ENCODE measurements around the gene SIK1.
"Not testable (repeated sequence)": the region's sequence is repeated elsewhere in the genome, so short reads cannot be mapped to it uniquely, and the experiment has no call there.

The SIK1 gene

DNA sequence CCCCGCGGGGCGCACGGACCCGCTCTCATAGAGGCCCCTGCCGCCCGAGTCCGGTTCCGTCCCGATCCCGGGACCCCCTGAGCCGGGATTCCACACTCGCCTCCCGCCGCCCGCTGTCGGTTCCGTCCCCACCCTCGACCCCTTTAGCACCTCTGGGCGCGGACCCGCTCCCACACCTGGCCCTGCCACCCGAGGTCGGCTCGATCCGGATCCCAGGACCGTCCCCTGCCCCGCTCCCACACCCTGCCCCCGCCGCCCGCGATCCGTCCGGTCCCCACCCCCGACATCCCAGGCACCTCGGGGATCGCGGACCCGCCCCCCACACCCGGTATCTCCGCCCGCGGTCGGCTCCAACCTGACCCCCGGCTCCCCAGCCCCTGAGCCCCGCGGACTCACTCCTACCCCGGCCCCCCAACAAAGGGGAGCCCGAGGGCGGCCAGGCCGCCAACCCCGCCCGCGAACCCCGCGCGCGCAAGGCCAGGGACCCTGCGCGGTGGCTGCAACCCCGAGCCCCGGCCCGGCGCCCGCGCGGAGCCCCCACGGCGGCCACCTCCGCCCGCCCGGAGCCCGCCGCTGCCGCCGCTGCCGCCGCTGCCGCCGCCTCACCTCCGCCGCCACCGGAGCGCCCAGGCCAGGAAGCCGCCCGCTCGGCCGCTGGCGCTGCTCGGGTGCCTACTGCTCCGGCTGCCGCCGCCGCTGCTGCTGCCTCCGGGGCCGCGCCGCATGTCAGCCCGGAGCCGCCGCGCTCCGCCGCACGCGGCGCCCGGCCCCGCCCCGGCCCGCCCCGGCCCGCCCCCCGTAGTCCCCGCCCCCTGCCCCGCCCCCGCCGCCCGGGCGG is at the start of gene SIK1:
SIK1 (minus strand) TSS at position 728 of the 838 bp plus-strand sequence. CDS start 953 bp downstream, outside the sequence.
- not testable (repeated sequence) for DNase-seq

GRCh38 chr21:43471597-43472242 is 44.8 kb upstream of the SIK1 start:
- DNase-seq: not testable (repeated sequence)

GRCh38 chr21:43469719-43470458 is 43.0 kb upstream of the SIK1 start:
- DNase-seq: not testable (repeated sequence)

DNA sequence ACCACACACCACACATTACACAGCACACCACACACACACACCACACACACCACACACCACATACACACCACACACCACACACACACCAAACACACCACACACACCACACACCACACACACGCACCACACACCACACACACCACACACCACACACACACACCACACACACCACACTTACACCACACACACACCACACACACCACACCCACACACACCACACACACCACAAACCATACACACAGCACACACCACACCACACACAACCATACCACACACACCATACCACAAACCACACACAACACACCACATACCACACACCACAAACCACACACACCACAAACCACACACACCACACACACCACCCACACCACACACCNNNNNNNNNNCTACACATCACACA is 40.9 kb upstream of the SIK1 start:
- DNase-seq: no peak

- not testable (repeated sequence) for DNase-seq
These were observed 38.2 kb upstream of the SIK1 start for GRCh38 chr21:43465159-43465558.

GRCh38 chr21:43463498-43464261 is 36.7 kb upstream of the SIK1 start:
- DNase-seq: not testable (repeated sequence)

DNA sequence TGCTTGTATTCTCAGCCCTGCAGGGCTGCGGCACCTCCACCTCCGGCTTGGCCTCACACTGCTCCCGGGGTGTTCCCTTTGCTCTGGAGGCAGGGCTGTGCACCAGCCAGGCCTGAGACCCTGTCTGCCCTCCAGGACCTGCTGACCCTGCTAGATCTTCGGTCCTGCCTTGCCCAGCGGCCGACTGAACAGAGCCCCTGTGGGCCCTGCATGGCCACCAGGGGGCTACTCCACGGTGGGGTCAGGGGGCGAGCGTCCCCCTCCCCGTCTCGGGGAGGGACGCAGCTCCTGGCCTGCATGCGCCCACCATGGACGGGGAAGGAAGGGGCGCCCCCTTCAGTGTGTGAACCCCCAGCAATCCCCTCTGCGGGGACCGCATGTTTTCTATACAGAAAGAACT is 36.0 kb upstream of the SIK1 start:
- not testable (repeated sequence) for DNase-seq

DNA sequence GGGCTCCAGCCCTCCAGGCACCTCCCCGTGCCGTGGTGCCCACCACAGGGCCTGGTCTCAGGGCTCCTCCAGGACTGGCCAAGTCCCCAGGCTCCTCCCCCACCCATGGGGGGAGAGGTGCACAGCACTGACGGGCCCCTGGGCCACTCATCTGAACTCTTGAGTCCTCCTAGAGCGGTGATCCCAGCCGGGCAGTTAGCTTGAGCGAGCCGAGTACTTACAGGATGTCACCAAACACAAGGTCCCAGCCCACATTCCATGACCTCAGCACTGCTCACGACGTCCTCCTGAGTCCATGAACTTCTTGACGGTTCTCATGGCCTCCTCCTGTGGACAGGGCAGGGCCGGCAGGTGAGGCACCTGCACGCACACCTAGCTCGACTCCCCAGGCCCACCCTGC is 33.5 kb upstream of the SIK1 start:
- DNase-seq: not testable (repeated sequence)

DNA sequence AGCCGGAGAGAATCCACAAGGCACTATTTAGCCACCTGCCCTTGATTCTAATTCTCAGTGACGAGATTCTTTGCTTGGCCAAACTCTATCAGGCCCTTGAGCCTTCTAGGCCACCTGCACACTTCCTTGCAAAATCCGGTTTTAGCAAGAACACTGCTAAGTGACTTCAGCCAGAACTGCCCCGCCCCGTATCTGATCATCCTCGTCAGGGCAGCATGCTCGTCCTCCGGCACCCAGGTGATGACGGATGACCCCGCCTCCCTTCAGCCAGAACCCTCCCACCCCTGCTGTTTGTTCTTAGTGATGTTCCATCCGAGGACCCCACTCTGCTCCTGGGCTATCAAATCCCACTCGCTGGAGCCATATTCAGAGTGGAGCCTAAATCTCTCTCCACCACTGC is 32.1 kb upstream of the SIK1 start:
- not testable (repeated sequence) for DNase-seq

DNA sequence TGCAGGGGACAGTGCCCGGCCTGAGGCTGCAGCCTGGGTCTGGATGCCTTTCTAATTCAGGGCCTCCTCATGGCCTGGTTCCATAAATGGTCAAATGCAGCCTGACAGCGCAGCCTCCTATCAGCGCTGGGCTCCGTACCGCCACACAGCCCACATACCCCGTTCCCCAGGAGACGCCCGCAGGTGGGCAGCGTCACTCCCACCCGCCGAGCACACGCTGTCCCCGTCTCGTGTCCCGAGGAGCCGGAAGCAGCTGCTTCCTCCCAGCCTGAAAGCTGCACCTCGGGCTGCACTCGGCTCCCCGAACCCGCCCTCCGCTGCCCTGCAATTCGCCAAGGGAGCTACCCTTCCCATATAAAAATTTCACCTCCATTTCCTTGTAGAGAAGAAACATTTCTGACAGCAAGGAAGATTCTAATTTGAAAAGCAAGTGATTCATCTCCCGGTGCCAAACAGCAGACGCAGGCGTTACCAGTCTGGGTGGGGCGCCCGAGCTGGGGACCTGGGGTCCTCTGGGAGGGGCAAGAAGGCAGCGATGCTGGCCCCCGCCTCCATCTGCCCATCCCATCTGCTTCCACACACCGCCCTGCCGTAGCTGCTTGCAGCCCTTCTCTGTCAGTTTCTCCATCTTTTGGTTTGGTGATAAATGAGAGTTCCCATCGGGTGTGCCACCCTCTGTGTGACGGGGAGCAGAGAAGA is 29.8 kb upstream of the SIK1 start:
- DNase-seq: not testable (repeated sequence)

- DNase-seq: not testable (repeated sequence)
These were observed 28.8 kb upstream of the SIK1 start for GRCh38 chr21:43455717-43456116.

GRCh38 chr21:43454176-43454575 is 27.2 kb upstream of the SIK1 start:
- not testable (repeated sequence) for DNase-seq

- not testable (repeated sequence) for DNase-seq
These were observed 24.9 kb upstream of the SIK1 start for GRCh38 chr21:43451850-43452249.

DNA sequence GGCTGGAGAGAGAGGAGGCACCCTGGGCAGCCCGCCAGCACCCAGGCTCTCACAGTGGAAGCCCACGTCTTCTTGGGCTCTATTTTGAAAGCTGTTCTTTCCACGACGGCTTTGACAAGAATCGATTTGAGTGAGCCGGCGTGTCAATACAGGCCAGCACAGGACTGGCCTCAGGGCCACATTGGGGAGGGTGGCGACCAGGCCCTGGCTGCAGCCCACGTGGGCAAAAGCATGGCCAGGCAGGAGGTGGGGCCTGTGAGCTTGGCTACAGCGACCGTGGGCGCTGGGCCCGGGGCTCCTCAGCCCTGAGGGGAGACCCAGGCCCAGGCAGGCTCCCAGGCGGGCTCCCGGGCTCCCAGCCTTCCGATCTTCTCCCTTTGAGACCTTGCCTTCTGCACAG is 23.4 kb upstream of the SIK1 start:
- DNase-seq: not testable (repeated sequence)

- DNase-seq: not testable (repeated sequence)
These were observed 20.5 kb upstream of the SIK1 start for GRCh38 chr21:43447353-43447977.

- not testable (repeated sequence) for DNase-seq
These were observed 19.5 kb upstream of the SIK1 start for GRCh38 chr21:43446277-43446932.

- not testable (repeated sequence) for DNase-seq
These were observed 17.6 kb upstream of the SIK1 start for GRCh38 chr21:43444524-43444923.

DNA sequence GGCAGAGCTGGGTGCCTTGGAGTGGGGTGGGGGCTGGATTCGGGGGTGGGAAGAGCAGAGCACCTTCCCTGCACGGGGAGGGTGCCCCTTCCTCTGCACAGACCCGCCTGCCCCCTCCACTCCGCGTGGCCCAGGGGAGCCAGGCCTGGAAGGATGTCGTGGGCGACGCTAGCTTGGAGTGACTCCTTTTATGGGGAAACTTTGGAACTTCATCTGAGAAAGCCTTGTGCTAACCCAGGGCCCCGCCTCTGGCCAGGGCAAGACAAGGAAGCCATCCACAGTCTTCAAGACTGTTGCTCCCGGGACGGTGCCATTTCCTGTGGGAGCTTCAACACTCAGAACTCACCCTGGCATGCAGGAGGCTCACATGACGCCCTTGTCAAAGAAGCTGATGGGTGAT is 15.6 kb upstream of the SIK1 start:
- DNase-seq: not testable (repeated sequence)
